Fibroblast of lung (primary cell): ENCODE results near the gene BDP1. TPM values are rescaled to one million over a fixed set of nuclear protein-coding genes. Genes with fewer than 3 reads are reported as not detected.
A peak's percentile ranks its signal among the peaks of the same experiment; 100 is the strongest.
"Not testable (repeated sequence)": the region's sequence is repeated elsewhere in the genome, so short reads cannot be mapped to it uniquely, and the experiment has no call there.

Experiments used
- DNase-seq, 2 donors: peaks; one replicate each; pipeline versions ENCODE4 v3.0.0 to v3.0.0-alpha.2; 2010; ENCODE audit warnings: low read depth in 2 of 2
- H2AFZ ChIP-seq: 2 replicates; pipeline ENCODE4 v1.5.1; 2012; ENCODE audit warnings: low read length, control low read depth, inconsistent platforms
- H3K27ac ChIP-seq: 2 replicates; pipeline ENCODE4 v1.5.1; 2011; ENCODE audit warnings: low read length, control low read depth; ENCODE audit not compliant: insufficient read depth
- H3K27me3 ChIP-seq: 2 replicates; pipeline ENCODE4 v1.5.1; 2011; ENCODE audit warnings: mild to moderate bottlenecking, low read length; ENCODE audit not compliant: control insufficient read depth, insufficient read depth
- H3K36me3 ChIP-seq: 2 replicates; pipeline ENCODE4 v1.5.1; 2011; ENCODE audit warnings: low read length; ENCODE audit not compliant: control insufficient read depth, insufficient read depth
- H3K4me1 ChIP-seq: 2 replicates; pipeline ENCODE4 v1.5.1; 2011; ENCODE audit warnings: low read length; ENCODE audit not compliant: control insufficient read depth, insufficient read depth; ENCODE audit errors: extremely low read depth
- H3K4me2 ChIP-seq: 2 replicates; pipeline ENCODE4 v1.5.1; 2011; ENCODE audit warnings: low read length, control low read depth; ENCODE audit not compliant: insufficient read depth; ENCODE audit errors: extremely low read depth
- H3K4me3 ChIP-seq, 4 experiments: fragments of 200-600 bp in 1 of 4; sonication (generic) in 1 of 4; replicated peaks in 1 of 4; 2 replicates each; pipeline ENCODE4 v1.5.1; 2011 to 2016; ENCODE audit warnings: low read length in 4 of 4, low read depth in 3 of 4, mild to moderate bottlenecking in 3 of 4, control low read depth in 2 of 4, inconsistent platforms in 1 of 4, mixed read lengths in 1 of 4; ENCODE audit not compliant: insufficient read depth in 1 of 4; ENCODE audit errors: control extremely low read depth in 1 of 4
- H3K79me2 ChIP-seq: 2 replicates; pipeline ENCODE4 v1.5.1; 2012; ENCODE audit warnings: mild to moderate bottlenecking, low read length, inconsistent platforms; ENCODE audit not compliant: control insufficient read depth, insufficient read depth
- H3K9ac ChIP-seq: 2 replicates; pipeline ENCODE4 v1.5.1; 2011; ENCODE audit warnings: mild to moderate bottlenecking, low read length, control low read depth; ENCODE audit not compliant: insufficient read depth
- H3K9me3 ChIP-seq: 2 replicates; pipeline ENCODE4 v1.5.1; 2012; ENCODE audit warnings: low read depth, low read length; ENCODE audit not compliant: control insufficient read depth, insufficient read depth
- H4K20me1 ChIP-seq: 2 replicates; pipeline ENCODE4 v1.5.1; 2011; ENCODE audit warnings: low read length; ENCODE audit not compliant: control insufficient read depth, insufficient read depth; ENCODE audit errors: extremely low read depth
- EZH2 ChIP-seq: IDR thresholded peaks from 2 replicates; pipeline ENCODE4 v1.5.1; 2012; ENCODE audit warnings: low read length, control low read depth, mild to moderate bottlenecking; ENCODE audit errors: missing control alignments
- polyA plus RNA-seq, 2 donors: library from polyadenylated mRNA; depleted of rRNA in 1 of 2; stranded (reverse) in 1 of 2; unstranded in 1 of 2; fragments of >200 nt; gene quantifications; 2 replicates each; pipeline ENCODE4 v1.2.1, GENCODE V29; 2011 to 2012; ENCODE audit warnings: missing spikeins in 1 of 2
- total RNA-seq: library from RNA; depleted of rRNA; stranded (reverse); fragments of >200 nt; gene quantifications from 2 replicates; pipeline ENCODE4 v1.2.1, GENCODE V29; 2014
- TF ChIP-seq, protein P1 (sequence below), 2 donors: IDR thresholded peaks in 1 of 2; conservative IDR thresholded peaks in 1 of 2; 1 replicate in 1 of 2; 2 replicates in 1 of 2; pipeline ENCODE4 v1.5.1; 2011 to 2012; ENCODE audit warnings: low read length in 2 of 2, control low read depth in 1 of 2, inconsistent platforms in 1 of 2, low read depth in 1 of 2, mild to moderate bottlenecking in 1 of 2

BDP1 gene
- total and polyA plus RNA-seq, 2 donors (not counting 1 experiment from before 2014, with no cell fraction given), result 13.3 to 21.3 TPM

GRCh38 chr5:71483355-71483754 is 27.9 kb downstream of the BDP1 start:
- no peak overlapping the region for H3K27ac ChIP-seq
- DNase-seq, result peak; percentile 86 to 91
- H3K4me2 ChIP-seq, result no peak overlapping the region
- no peak overlapping the region for H3K4me3 ChIP-seq
- H3K9me3 ChIP-seq, result no peaks in the 10 kb centered on the region
- no peaks in the 10 kb centered on the region for H3K79me2 ChIP-seq
- H3K27me3 ChIP-seq, result no peaks in the 10 kb centered on the region
- no peaks in the 10 kb centered on the region for H4K20me1 ChIP-seq
- H3K9ac ChIP-seq, result no peak overlapping the region
- H3K36me3 ChIP-seq, result peaks cover 2% of the 10 kb centered on the region
- TF ChIP-seq, protein P1, sequence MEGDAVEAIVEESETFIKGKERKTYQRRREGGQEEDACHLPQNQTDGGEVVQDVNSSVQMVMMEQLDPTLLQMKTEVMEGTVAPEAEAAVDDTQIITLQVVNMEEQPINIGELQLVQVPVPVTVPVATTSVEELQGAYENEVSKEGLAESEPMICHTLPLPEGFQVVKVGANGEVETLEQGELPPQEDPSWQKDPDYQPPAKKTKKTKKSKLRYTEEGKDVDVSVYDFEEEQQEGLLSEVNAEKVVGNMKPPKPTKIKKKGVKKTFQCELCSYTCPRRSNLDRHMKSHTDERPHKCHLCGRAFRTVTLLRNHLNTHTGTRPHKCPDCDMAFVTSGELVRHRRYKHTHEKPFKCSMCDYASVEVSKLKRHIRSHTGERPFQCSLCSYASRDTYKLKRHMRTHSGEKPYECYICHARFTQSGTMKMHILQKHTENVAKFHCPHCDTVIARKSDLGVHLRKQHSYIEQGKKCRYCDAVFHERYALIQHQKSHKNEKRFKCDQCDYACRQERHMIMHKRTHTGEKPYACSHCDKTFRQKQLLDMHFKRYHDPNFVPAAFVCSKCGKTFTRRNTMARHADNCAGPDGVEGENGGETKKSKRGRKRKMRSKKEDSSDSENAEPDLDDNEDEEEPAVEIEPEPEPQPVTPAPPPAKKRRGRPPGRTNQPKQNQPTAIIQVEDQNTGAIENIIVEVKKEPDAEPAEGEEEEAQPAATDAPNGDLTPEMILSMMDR (conservative IDR thresholded peaks at IDR 0.05 in 1 of 2, IDR thresholded peaks at IDR 0.05 in 1 of 2; ENCODE audit: low read depth in 1 of 2, low read length in 2 of 2), result no peak
- no peak for TF ChIP-seq EZH2
- H2AFZ ChIP-seq, result no peak overlapping the region
- H3K4me1 ChIP-seq, result no peaks in the 10 kb centered on the region

GRCh38 chr5:71492817-71493615 is 37.6 kb downstream of the BDP1 start:
- H3K27ac ChIP-seq, result no peak overlapping the region
- H2AFZ ChIP-seq, result no peak overlapping the region
- no peaks in the 10 kb centered on the region for H3K79me2 ChIP-seq
- H3K4me3 ChIP-seq, result no peak overlapping the region
- no peaks in the 10 kb centered on the region for H4K20me1 ChIP-seq
- H3K27me3 ChIP-seq, result no peaks in the 10 kb centered on the region
- TF ChIP-seq, protein P1 (conservative IDR thresholded peaks at IDR 0.05 in 1 of 2, IDR thresholded peaks at IDR 0.05 in 1 of 2; ENCODE audit: low read depth in 1 of 2, low read length in 2 of 2), result no peak
- TF ChIP-seq EZH2, result no peak
- H3K4me1 ChIP-seq, result no peaks in the 10 kb centered on the region
- H3K4me2 ChIP-seq, result no peak overlapping the region
- no peak overlapping the region for H3K9ac ChIP-seq
- no peaks in the 10 kb centered on the region for H3K9me3 ChIP-seq
- H3K36me3 ChIP-seq, result peaks cover 3% of the 10 kb centered on the region
- DNase-seq, result no peak

DNA sequence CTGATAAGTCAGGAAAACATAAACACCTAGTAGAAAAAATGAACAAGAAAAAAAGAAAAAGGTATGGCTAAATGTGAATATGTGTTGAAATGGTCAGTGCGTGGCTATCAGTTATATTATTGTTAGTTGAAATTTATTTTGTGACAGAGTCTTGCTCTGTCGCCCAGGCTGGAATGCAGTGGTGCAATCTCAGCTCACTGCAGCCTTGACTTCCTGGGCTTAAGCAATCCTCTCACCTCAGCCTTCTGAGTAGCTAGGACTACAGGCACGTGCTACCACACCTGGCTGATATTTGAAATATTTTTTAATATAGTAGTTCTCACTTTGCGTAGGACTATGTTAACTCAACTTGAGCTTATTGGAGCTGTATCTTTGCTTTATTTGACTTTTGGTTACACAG is 38.8 kb downstream of the BDP1 start:
- H3K27me3 ChIP-seq, H3K4me2 ChIP-seq, H3K9ac ChIP-seq, H4K20me1 ChIP-seq, H3K4me3 ChIP-seq, H3K79me2 ChIP-seq, H3K4me1 ChIP-seq, H3K36me3 ChIP-seq, H3K9me3 ChIP-seq, H2AFZ ChIP-seq, H3K27ac ChIP-seq, DNase-seq: not testable (repeated sequence)

GRCh38 chr5:71498756-71499155 is 43.3 kb downstream of the BDP1 start:
- not testable (repeated sequence) for H3K27me3 ChIP-seq, H3K36me3 ChIP-seq, DNase-seq, H3K4me1 ChIP-seq, H2AFZ ChIP-seq, H3K9me3 ChIP-seq, H3K4me2 ChIP-seq, H4K20me1 ChIP-seq, H3K9ac ChIP-seq, H3K27ac ChIP-seq, H3K4me3 ChIP-seq, H3K79me2 ChIP-seq
